Peyer's patch (tissue), 4 donors: ENCODE measurements around the gene TRAF3.

Experiments
- POLR2A ChIP-seq, 2 donors: fragments of 450-650 bp; IDR thresholded peaks; one replicate each; pipeline ENCODE4 v1.5.1; 2017; ENCODE audit warnings: antibody characterized with exemption in 2 of 2, mild to moderate bottlenecking in 2 of 2, moderate library complexity in 2 of 2
- TF ChIP-seq, protein P1 (sequence below), 6 experiments: fragments of 450-650 bp in 4 of 6; fragments of 200-600 bp in 2 of 6; sonication (generic) in 1 of 6; IDR thresholded peaks; one replicate each; pipeline ENCODE4 v1.5.1; 2017 to 2019; ENCODE audit warnings: antibody characterized with exemption in 6 of 6, mild to moderate bottlenecking in 3 of 6, moderate library complexity in 1 of 6

DNA sequence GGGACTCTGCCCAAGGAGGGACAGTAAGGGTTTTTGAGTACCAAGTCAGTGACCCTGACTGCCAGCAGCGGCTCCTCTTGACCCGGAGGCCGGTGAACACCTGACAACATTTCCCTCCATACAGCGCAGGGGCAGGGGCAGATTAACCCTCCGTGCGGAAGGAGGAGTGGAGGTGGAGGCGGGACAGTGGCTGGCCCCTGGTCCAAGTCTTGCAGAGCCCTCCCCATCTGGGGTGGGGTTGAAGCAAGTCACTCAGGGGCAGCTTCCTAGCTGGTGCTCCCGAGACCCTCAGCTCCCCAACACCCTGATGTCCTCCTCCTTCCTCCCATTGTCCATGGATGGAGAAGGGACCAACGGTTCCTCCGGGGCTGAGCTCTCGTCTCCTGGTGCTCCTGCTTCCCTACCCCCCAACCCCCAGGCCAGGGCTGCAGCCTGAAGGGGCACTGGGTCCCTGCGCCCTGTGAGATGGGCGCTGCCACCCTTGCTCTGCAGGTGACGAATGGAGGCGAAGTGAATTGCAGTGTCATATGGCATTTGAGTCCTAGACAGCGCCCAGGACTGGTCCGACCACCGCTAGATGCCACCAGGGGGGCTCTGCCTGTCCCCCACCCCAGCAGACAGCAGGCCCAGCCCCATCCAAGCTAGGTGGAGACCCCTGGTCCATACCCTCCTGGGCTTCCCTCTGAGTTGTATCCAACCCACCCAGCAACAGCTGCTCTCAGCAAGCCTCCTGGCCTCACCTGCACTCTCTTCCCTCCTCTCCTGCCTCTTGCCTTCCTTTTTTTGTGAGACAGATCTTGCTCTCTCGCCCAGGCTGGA is 138.3 kb downstream of the TRAF3 start:
- no peak for TF ChIP-seq POLR2A (IDR thresholded peaks at IDR 0.05)
- TF ChIP-seq, protein P1, sequence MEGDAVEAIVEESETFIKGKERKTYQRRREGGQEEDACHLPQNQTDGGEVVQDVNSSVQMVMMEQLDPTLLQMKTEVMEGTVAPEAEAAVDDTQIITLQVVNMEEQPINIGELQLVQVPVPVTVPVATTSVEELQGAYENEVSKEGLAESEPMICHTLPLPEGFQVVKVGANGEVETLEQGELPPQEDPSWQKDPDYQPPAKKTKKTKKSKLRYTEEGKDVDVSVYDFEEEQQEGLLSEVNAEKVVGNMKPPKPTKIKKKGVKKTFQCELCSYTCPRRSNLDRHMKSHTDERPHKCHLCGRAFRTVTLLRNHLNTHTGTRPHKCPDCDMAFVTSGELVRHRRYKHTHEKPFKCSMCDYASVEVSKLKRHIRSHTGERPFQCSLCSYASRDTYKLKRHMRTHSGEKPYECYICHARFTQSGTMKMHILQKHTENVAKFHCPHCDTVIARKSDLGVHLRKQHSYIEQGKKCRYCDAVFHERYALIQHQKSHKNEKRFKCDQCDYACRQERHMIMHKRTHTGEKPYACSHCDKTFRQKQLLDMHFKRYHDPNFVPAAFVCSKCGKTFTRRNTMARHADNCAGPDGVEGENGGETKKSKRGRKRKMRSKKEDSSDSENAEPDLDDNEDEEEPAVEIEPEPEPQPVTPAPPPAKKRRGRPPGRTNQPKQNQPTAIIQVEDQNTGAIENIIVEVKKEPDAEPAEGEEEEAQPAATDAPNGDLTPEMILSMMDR (IDR thresholded peaks at IDR 0.05), result no peak
